Measurements from ENCODE around the gene NUP210L.
"Not testable (repeated sequence)": the region's sequence is repeated elsewhere in the genome, so short reads cannot be mapped to it uniquely, and the experiment has no call there.

The NUP210L gene

GRCh38 chr1:154154053-154154452, 820 bp downstream of the NUP210L start:
- Histone ChIP-seq H3K27me3 (ENCODE audit: insufficient read depth, low read depth, severe bottlenecking) (no peaks in the 10 kb centered on the region), H3K4me3 (ENCODE audit: low read depth, low read length) (no peak overlapping the region), H3K36me3 (peaks cover 49% of the 10 kb centered on the region), H3K9me3 (ENCODE audit: severe bottlenecking) (no peaks in the 10 kb centered on the region), H3K27ac (no peak overlapping the region)
- no peak for TF ChIP-seq CTCF (IDR thresholded peaks at IDR 0.05; ENCODE audit: low read depth, low read length)
- DNase-seq: no peak

- no peak overlapping the region for H3K27ac ChIP-seq
- H3K36me3 ChIP-seq: peaks cover 22% of the 10 kb centered on the region
- H3K27me3 ChIP-seq (ENCODE audit: insufficient read depth, low read depth, severe bottlenecking): no peaks in the 10 kb centered on the region
- no peak overlapping the region for H3K4me3 ChIP-seq (ENCODE audit: low read depth, low read length)
- TF ChIP-seq CTCF (IDR thresholded peaks at IDR 0.05; ENCODE audit: low read depth, low read length): no peak
- no peaks in the 10 kb centered on the region for H3K9me3 ChIP-seq (ENCODE audit: severe bottlenecking)
- no peak for DNase-seq
These were observed 3.6 kb downstream of the NUP210L start for GRCh38 chr1:154151311-154151710.

- H3K27ac ChIP-seq: no peak overlapping the region
- H3K9me3 ChIP-seq (ENCODE audit: severe bottlenecking): no peaks in the 10 kb centered on the region
- no peaks in the 10 kb centered on the region for H3K36me3 ChIP-seq
- no peaks in the 10 kb centered on the region for H3K27me3 ChIP-seq (ENCODE audit: insufficient read depth, low read depth, severe bottlenecking)
- DNase-seq: no peak
- no peak for TF ChIP-seq CTCF (IDR thresholded peaks at IDR 0.05; ENCODE audit: low read depth, low read length)
- no peak overlapping the region for H3K4me3 ChIP-seq (ENCODE audit: low read depth, low read length)
These were observed 6.1 kb downstream of the NUP210L start for GRCh38 chr1:154148807-154149206.

GRCh38 chr1:154147505-154147904, 7.4 kb downstream of the NUP210L start:
- not testable (repeated sequence) for DNase-seq

GRCh38 chr1:154145986-154146385, 8.9 kb downstream of the NUP210L start:
- Histone ChIP-seq H3K27me3 (ENCODE audit: insufficient read depth, low read depth, severe bottlenecking) (no peaks in the 10 kb centered on the region), H3K27ac (no peak overlapping the region), H3K36me3 (no peaks in the 10 kb centered on the region), H3K9me3 (ENCODE audit: severe bottlenecking) (no peaks in the 10 kb centered on the region), H3K4me3 (ENCODE audit: low read depth, low read length) (no peak overlapping the region)
- peak; percentile 53 for TF ChIP-seq CTCF (IDR thresholded peaks at IDR 0.05; ENCODE audit: low read depth, low read length)
- no peak for DNase-seq

More at GRCh38 chr1:154147505-154147904, 7.4 kb downstream of the NUP210L start:
- H3K36me3 ChIP-seq; H3K9me3 ChIP-seq (ENCODE audit: severe bottlenecking); H3K27ac ChIP-seq; H3K4me3 ChIP-seq (ENCODE audit: low read depth, low read length); H3K27me3 ChIP-seq (ENCODE audit: insufficient read depth, low read depth, severe bottlenecking): not testable (repeated sequence)

GRCh38 chr1:154142358-154142757, 12.5 kb downstream of the NUP210L start:
- no peak for TF ChIP-seq CTCF (IDR thresholded peaks at IDR 0.05; ENCODE audit: low read depth, low read length)
- no peak overlapping the region for H3K27ac ChIP-seq

More at GRCh38 chr1:154142358-154142757, 12.5 kb downstream of the NUP210L start:
- no peaks in the 10 kb centered on the region for H3K9me3 ChIP-seq (ENCODE audit: severe bottlenecking)
- H3K4me3 ChIP-seq (ENCODE audit: low read depth, low read length): no peak overlapping the region
- no peaks in the 10 kb centered on the region for H3K27me3 ChIP-seq (ENCODE audit: insufficient read depth, low read depth, severe bottlenecking)
- DNase-seq: no peak
- H3K36me3 ChIP-seq: no peaks in the 10 kb centered on the region

Measured in WERI-Rb-1 (cell line).